ENCODE data around the gene MACROH2A1. TPM values are rescaled to one million over a fixed set of nuclear protein-coding genes. Genes with fewer than 3 reads are reported as not detected.

MACROH2A1 gene
- total and polyA plus RNA-seq, 9 of the 15 experiments (the other 6 are each of a cell fraction or from before 2014, with no cell fraction given), result 44.9 to 289 (median 193) TPM

- TF ChIP-seq, protein P1, sequence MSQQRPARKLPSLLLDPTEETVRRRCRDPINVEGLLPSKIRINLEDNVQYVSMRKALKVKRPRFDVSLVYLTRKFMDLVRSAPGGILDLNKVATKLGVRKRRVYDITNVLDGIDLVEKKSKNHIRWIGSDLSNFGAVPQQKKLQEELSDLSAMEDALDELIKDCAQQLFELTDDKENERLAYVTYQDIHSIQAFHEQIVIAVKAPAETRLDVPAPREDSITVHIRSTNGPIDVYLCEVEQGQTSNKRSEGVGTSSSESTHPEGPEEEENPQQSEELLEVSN (IDR thresholded peaks at IDR 0.05; ENCODE audit: borderline replicate concordance in 1 of 2, extremely low read depth in 1 of 2, insufficient read depth in 1 of 2, insufficient read length in 1 of 2, low read depth in 1 of 2, low read length in 1 of 2, poor library complexity in 1 of 2, severe bottlenecking in 1 of 2), result no peak
- TF ChIP-seq PHF20 (IDR thresholded peaks at IDR 0.05; ENCODE audit: partially characterized antibody) (no peak), FUS (optimal IDR thresholded peaks at IDR 0.05; ENCODE audit: low read depth, low read length) (no peak), CHD4 (IDR thresholded peaks at IDR 0.05; ENCODE audit: insufficient read depth, insufficient replicate concordance, low read depth, low read length, poor library complexity, severe bottlenecking) (no peak), ZNF174 (CRISPR knock-in tag; IDR thresholded peaks at IDR 0.05) (no peak)
- TF ChIP-seq, protein P2, sequence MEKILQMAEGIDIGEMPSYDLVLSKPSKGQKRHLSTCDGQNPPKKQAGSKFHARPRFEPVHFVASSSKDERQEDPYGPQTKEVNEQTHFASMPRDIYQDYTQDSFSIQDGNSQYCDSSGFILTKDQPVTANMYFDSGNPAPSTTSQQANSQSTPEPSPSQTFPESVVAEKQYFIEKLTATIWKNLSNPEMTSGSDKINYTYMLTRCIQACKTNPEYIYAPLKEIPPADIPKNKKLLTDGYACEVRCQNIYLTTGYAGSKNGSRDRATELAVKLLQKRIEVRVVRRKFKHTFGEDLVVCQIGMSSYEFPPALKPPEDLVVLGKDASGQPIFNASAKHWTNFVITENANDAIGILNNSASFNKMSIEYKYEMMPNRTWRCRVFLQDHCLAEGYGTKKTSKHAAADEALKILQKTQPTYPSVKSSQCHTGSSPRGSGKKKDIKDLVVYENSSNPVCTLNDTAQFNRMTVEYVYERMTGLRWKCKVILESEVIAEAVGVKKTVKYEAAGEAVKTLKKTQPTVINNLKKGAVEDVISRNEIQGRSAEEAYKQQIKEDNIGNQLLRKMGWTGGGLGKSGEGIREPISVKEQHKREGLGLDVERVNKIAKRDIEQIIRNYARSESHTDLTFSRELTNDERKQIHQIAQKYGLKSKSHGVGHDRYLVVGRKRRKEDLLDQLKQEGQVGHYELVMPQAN (IDR thresholded peaks at IDR 0.05; ENCODE audit: borderline replicate concordance), result no peak
These were observed 14.1 kb downstream of the MACROH2A1 start (continued) for GRCh38 chr5:135384898-135385297.

Measured in K562 (cell line).